H1 (cell line): ENCODE data around the gene THBS1. TPM values are rescaled to one million over a fixed set of nuclear protein-coding genes. Genes with fewer than 3 reads are reported as not detected.

ENCODE experiments used
- FOSL1 ChIP-seq: IDR thresholded peaks from 2 replicates; pipeline ENCODE4 v1.6.1; 2011; ENCODE audit warnings: mild to moderate bottlenecking, low read depth, low read length, moderate library complexity; ENCODE audit not compliant: insufficient read depth
- GABPA ChIP-seq: IDR thresholded peaks from 2 replicates; pipeline ENCODE4 v1.6.1; 2011; ENCODE audit warnings: mild to moderate bottlenecking, low read length, moderate library complexity, borderline replicate concordance; ENCODE audit not compliant: insufficient read depth
- SAP30 ChIP-seq: fragments of 300-600 bp; sonication (generic); IDR thresholded peaks from 2 replicates; pipeline ENCODE4 v1.7.1; 2012; ENCODE audit warnings: low read length, moderate library complexity, mild to moderate bottlenecking, inconsistent platforms; ENCODE audit not compliant: insufficient read depth, insufficient replicate concordance
- polyA plus RNA-seq, 7 experiments: library from polyadenylated mRNA; depleted of rRNA in 3 of 7; stranded (reverse) in 5 of 7; unstranded in 2 of 7; fragments of >200 nt in 5 of 7; fragments of 200-250 nt in 2 of 7; gene quantifications; 1 replicate in 5 of 7; 2 replicates in 1 of 7; 4 replicates in 1 of 7; pipeline versions ENCODE4 v1.2.1 to v1.2.3, GENCODE V29; 2011 to 2013; ENCODE audit warnings: missing spikeins in 2 of 7, mixed read lengths in 2 of 7
- total RNA-seq: library from RNA; stranded (reverse); fragmentation: NEBNext Ultra II Directional; extraction: Animal tissue kit (Norgen Biotek cat#: 25700); gene quantifications from 2 replicates; pipeline ENCODE4 v1.2.1, GENCODE V29; 2021

THBS1 gene
- total and polyA plus RNA-seq, 2 of the 8 experiments (the other 6 are each of a cell fraction or from before 2014, with no cell fraction given): 10.3 to 63.3 TPM

DNA sequence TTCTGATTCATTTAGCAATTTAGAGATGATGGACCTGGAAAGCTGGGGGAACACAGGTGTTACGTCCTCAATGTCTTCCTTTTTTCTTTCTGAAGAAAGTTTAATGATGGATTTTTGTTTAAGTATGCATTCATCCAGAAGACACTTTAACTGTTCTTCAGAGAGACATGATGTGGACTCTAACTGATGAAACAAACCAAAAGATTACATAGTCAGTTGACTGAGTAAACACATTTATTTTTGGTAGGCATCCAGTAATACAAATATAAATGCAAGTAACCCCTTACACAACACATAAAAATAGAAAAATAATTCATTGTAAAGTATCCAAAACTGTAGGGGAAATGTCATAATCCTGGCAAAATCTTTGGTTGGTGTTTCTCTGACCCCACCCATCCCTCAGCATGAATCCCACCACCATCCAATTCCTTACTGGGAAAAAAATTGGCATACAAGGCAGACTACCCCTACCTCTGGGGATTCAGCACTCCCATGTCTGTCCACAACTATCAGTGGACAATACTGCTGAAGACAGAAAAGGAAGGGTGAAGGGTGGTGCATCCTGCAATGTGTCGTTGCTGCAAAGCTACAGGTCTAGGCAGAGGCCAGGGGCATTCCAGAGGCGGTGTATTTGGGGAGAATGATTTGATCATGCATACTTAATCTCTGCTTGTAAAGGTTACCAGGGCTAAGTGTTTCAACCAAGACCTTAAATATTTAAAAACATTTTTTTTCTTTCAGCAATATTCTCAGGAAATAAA, 37.4 kb downstream of the THBS1 start (continued):
- TF ChIP-seq SAP30 (no peak), FOSL1 (no peak), GABPA (no peak)
